T1000 (cell line): Measurements from ENCODE around the gene PGBD5.
A peak's percentile ranks its signal among the peaks of the same experiment; 100 is the strongest.

Source experiments
- DNase-seq: peaks from one replicate; lab custom pipeline; 2025; ENCODE audit warnings: mixed read lengths; lab: John Stamatoyannopoulos, UW

PGBD5 gene

DNA sequence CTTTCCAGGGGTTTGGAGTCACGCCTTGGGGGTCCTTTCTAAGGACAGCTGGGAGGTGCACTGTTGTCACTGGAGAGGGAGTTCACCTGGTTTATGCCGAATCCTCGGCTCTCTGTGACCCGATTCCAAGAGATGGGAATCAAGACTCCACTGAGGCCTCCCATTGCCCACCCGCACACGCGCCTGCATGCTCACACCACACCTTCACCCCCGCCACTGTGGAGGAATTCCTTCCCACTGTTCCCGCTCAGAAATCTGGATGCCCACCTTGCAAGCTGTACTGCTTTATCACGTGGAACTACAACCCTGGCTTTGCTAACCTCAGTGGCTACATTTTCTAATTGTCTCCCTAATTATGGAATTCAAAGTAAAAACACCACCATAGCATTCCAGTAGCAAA is 29.2 kb downstream of the PGBD5 start:
- no peak for DNase-seq

DNA sequence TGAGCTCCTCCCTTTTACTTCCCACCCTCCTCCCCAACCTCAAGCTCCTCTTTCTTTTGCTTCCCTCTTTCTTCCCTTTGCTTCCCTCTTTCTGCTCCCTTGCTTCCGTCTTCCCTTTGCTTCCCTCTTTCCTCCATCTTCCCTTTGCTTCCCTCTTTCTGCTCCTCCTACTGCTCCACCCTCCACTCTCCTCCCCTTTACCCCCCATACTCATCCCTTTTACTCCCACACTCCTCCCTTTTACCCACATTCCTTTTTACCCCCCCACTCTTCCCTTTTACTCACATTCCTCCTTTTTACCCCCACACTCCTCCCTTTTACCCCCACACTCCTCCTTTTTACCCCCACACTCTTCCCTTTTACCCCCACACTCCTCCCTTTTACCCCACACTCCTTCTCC is 30.2 kb downstream of the PGBD5 start:
- DNase-seq: no peak

DNA sequence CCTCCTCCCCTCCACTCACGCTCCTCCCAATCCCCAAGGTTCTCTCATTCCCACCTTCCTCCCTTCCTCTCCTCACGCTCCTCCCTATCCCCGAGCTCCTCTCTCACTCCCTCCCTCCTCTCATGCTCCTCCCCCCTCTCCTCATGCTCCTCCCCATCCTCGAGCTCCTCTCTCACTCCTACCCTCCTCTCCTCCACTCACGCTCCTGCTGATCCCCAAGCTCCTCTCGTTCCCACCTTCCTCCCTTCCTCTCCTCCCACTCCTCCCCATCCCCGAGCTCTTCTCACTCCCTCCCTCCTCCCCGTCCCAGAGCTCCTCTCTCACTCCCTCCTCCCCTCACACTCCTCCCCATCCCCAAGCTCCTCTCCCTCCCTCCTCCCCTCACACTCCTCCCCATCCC is 31.4 kb downstream of the PGBD5 start:
- DNase-seq: no peak

DNA sequence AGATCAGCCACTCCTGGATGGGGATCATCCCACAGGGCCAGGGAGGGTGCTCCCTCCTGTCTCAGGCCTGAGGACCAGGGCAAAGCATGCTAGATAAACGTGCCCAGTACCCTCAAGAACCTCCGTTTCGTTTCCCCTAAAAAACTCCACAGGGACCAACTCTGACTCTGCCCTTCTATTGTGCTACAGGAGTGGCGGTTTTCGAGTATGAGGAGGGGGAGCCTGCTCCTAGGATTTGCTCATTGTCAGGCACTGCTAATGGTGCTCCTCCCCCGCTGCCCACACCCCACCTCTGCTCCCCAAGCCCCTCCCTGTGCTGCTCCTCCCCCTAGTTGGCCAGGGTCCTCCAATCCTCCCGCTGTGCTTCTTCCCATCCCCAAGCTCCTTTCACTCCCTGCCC is 32.0 kb downstream of the PGBD5 start:
- no peak for DNase-seq

DNA sequence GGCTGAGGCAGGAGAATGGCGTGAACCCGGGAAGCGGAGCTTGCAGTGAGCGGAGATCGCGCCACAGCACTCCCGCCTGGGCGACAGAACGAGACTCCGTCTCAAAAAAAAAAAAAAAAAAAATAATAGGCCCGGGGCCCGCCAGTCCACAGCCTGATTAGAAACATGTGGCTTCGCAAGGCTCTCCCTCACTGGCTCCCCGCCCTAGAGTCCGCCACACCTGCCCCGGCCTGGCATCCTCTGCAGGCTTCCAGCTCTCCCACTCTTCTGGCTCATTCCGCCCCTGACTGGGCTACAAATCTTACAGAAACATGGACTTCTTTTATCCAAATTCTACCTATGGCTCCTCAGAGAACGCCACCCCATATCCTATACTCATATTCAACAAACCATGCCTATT is 32.4 kb downstream of the PGBD5 start:
- no peak for DNase-seq

DNA sequence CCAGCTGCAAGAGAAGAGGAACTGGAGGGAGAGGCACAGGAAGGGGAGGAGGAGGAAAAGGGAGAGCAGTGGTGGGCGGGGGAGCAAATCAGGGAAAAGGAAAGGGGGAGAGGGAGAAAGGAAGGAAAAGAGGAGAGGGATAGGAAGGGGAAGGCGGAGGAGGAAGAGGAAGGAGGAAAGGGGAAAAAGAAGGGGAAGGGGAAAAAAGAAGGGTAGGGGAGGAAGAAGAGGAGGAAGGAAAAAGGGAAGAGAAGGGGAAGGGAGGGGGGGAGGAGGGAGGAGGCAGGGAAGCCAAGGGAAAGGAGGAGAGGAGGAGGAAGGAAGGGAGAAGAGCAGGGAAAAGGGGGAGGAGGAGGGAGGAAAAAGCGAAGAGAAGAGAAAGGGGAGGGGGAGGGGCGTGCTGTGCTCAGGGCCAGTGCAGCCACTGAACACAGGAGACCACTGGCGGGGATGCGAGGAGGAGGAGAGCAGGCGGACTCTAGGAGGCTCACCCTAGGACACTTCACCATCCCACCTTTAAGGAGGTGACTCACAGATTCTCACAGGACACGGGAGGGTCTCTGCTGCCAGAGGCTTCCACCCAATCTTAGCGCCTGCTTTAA is 33.1 kb downstream of the PGBD5 start:
- no peak for DNase-seq

DNA sequence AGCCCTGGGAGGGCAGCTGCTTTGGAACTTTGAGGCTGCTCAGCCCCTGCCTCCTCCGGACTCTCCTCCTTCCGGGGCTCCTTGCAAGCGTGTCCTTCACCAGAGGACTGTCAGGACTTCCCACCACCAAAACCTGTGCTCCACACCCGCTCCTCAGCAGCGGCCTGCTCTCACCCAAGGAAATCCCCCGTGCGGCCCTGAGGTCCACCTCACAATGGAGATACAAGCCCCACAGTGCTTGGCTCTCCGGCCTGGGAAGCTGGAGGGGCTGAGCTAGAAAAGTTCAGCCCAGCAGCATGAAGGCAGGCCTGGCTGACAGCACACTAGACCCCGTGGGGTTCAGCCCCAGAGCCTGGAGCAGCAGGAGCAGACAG is 33.6 kb downstream of the PGBD5 start:
- no peak for DNase-seq

DNA sequence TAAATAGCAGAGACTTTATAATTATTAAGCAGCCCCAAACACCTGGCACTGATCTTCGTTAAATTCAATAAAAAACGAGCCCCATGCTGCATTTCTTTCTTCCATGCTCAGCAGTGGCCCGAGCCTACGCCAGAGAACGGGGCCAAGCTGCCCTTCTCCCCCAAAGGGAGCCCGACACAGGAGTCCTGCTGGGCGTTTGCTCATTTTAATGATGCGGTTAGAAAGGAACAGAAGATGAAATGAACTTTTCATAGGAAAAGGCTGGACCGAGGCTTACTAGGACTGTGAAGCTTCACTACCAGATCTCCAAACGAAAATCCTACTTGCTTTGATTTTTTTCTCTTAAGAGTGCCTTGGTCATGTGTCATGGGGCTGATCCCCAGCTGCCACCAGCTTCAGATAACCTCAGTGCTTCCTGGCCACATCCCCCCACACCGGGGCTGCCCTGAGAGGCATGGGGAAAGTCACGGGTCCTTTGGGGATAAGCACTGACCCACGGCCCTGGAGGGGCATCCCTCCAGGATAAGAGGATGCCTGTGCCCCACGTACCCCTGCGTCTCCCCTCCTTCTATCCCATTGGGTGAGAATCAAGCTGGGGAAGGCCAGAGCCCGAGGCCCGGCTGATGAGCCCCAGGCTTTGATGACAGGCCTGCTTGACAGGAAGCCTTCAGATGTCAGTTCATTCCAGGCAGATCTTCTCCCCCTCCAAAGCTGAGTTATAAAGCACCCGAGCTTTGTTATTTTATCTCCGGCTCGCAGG is 34.2 kb downstream of the PGBD5 start:
- no peak for DNase-seq

DNA sequence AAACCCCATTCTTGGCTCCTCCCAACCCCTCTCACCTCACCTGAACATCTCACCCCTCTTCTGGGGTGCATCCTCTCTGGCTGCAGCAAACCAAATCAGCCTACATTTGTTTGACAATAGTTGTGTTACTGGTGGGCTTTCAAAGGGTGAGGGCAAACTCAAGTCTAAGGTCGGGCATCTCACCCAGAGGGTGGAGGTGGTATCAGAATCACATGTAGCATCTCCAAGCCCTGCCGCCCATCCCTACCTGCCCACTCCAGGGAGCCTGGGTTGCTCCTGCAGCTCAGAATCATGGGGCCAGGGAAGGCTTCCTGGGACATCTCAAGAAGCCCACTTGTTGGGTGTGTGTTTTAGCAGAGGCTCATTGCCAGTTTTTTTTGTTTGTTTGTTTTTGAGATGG is 35.8 kb downstream of the PGBD5 start:
- no peak for DNase-seq

DNA sequence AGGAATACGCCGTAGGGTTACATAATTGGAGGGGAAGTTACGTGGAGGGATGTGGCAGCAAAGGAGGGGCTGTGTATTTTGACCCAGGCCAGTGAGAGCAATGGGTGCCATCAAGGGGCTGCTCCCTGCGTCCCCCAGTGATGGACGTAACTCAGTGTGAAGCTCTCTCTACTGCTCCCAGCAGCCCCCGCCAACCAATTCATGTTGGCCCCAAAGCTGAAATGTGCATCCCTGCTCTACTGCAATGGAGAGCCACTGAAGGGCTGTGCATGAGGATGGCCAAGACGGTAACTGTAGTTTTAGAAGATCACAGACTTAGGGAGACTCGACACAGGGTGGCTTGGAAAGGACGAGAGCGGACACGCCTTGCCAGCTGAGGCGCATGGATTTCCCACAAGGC is 38.3 kb downstream of the PGBD5 start:
- no peak for DNase-seq

DNA sequence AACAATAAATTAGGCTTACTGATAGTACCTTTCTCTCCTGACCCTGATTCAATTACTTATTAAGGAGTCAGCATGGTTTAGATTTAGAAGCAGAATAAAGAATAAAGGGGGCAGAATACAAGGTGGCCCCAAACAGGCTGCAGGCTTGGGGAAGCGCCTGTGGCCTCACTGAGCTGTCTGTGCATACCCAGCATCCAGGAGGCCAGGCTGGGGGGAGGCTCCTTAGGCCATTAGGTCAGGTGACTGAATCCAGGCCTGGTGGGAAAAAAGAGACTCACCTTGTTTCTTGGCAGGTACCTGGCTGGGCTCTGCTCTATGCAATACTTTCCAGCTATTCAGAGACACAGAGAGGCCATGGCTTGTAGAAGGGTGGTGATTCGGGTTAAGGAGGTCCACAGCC is 38.8 kb downstream of the PGBD5 start:
- no peak for DNase-seq

DNA sequence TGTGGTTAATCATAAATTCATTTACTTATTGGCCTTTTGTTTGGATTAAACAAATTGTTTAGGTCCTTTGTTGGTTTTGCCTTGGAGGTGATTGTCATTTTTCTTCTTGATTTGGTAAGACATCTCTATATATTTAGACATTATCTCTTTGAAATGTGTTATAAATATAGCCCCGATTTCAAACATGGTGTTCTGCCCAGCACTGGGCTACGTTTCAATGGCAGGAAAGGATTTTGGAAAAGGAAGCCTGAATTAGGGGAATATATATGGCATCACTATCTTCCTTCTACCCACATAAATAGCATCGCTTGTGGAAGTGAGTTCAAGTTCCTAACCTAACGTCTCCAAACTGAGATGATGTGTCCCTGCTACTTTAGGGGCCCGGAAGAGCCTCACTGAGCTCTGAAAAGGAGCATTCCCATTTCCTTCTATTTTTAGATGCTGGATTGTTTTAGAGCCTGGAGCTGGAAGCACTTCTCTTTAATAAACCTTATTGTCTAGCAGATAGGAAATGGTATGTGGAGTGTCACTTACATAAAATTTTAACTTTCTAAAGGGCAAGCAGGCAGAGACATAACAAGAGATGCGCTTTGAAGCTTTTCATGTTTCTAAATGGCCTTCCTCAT is 39.4 kb downstream of the PGBD5 start:
- no peak for DNase-seq

DNA sequence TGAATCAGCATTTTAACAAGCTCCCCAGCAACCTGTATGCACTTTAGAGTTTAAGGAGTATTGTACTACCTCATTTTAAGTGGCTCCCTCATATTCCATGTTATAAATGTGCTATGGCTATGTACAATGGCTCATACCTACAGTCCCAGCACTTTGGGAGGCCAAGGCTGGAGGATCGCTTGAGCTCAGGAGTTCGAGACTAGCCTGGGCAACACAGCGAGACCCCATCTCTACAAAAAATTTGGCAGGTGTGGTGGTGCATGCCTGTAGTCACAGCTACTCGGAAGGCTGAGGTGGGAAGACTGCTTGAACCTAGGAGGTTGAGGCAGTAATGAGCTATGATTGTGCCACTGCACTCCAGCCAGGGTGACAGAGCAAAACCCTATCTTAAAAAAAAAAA is 40.2 kb downstream of the PGBD5 start:
- no peak for DNase-seq

DNA sequence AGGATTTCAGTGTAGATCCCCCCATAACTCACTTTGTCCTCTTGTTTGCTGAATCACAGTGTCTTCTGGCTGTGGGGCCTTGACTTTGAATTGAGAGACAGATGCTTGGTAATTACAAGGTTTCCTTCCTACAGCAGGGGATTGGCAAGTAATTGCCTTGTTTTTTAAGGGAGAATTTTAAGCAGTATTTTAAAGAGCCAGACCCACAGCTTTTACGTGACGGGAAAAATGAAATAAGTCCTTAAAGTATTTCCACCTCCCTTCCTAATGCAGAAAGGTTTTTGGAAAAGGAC is 41.0 kb downstream of the PGBD5 start:
- DNase-seq: no peak

DNA sequence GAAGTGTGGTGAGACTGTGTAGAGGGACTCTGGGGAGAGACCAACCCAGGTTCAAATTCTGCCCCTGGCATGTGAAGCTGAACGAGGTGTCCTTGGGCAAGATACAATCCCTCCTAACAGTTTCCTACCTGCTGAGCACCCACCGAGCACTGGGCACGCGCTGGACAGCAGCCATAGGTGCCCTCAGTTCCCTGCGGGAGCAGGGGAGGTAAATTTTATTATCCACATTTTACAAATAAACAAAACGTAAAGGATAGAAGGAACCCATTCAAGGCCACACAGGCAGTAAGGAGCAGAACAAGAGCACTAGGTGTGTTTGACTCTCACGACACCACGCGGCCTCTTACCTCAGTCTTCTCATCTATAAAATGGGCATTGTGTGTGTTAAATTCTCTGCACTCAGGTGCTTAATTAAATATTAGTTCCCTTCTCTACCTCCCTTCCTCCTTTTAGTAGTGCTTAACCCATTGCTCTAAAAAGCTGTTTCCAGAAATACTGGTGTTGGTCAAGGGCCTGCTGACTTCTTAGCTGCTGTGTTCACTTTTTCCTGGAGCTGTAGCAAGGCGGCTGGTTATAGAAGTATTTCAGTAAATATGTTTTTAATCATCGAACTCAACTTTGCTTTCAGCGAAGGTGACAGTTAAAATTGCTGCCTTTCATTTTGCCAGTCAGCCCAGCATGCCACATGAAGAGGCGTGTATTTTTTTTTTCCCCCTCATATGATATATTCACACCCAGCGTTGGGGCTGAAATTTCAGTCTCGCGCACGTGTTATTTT is 41.6 kb downstream of the PGBD5 start:
- no peak for DNase-seq

DNA sequence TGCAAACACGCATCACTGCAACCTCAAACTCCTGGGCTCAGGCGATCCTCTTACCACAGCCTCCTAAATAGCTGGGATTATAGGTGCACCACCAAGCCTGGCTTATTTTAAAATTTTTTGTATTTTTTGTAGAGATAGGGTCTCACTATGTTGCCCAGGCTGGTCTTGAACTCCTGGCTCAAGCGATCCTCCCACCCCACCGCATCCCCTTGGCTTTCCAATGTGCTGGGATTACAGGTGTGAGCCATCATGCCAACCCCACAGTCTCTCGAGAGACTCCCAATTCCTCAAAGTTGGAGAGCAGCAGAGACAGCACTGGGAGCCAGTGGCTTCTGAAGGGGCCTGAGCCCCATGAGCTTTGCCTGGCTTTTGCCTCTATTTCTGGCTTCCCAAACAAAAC is 42.7 kb downstream of the PGBD5 start:
- DNase-seq: no peak

DNA sequence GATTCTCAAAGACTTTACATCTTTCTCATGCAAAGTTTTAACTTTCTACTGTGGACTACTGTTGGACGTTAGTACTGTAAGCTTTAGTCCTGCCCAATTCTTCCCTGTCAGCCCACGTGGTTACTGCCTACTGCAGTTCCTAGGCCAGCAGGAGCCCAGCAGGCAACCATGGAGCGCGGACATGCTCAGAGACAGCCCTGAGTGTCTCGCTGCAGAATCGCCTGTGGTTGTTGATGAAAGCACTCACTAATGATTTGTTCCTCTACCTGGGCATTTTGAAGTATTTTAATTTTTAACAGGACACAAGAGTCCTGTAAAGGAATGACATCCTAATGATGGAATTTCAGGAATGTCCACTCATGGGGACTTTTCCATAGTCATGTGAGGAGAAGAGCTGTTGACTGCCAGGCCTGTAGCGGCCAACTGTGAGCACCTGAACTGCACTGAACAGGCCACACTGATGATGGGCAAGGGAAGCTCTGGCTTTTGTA is 44.1 kb downstream of the PGBD5 start:
- peak; percentile 35 for DNase-seq

DNA sequence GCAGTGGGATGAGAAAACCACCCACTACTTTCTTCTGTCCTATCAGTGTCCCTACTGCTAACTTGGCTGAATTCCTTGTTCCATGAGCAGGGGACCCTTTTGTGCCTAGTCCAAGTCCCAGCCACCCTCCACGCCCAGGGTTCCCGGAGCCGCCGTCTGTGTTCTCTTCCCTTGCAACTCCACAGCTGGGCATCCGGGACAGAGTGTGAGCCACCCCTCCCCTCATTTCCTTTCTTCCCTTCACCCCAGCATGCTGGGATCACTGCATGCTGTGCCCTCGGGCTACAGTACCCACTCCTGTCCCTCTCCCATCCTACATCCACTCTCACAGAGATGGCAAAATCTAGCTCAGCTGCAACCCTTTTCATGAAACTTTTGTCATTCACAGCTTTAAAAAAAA is 44.5 kb downstream of the PGBD5 start:
- DNase-seq: no peak

DNA sequence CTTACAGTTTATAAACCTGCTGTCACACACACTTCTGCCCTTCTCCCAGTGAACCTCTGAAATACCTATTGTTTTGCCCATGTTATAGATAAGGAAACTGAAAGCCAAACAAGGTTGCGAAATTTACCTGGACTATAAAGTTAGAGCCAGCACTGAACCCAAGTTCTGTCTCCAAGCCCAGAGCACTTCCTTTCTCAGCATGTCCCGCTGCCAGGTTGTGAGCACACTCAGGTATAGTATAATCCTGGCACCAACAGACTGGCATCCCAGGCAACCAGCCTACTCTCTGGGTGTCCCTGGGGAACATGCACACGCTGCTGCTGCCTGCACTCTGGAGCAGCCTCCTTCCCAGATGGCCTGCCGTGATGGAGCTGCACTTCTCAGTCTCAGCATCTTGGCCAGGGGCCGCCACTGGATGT is 45.1 kb downstream of the PGBD5 start:
- no peak for DNase-seq

DNA sequence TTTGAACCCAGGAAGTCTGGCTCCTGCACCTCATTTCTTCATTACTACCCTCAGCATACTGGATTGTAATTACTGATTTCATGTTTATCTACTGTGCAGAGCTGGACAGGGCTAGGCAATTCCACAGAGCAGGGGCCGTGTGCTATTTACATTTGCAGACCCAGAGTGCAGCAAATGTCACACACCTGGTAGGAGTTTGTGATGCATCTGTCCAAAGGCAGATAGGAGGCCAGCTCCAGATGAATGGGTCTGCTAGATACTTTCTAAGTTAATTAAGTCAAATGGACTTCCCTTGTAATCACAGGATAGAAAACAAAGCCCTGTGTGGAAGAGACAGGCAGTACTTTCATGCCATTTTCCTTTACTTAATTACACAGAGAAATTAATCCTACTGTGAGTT is 46.2 kb downstream of the PGBD5 start:
- no peak for DNase-seq

DNA sequence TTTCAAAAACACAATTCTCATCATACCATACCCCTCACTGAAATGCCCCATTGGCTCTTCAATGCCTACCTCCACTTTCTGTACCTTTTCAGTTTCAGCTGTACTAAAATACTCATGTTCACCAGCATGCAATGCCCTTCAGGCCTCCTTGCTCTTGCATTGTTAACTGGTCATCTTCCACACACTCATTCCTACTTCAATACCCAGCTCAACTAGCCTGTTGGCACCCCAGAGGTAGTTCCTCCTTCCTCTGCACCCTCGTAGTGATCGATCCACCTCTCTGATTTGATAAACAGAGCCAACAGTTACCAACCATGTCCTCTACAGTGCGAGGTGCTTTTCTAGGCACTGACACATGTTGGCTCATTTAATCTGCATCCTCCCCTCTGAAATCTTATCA is 46.7 kb downstream of the PGBD5 start:
- DNase-seq: no peak

DNA sequence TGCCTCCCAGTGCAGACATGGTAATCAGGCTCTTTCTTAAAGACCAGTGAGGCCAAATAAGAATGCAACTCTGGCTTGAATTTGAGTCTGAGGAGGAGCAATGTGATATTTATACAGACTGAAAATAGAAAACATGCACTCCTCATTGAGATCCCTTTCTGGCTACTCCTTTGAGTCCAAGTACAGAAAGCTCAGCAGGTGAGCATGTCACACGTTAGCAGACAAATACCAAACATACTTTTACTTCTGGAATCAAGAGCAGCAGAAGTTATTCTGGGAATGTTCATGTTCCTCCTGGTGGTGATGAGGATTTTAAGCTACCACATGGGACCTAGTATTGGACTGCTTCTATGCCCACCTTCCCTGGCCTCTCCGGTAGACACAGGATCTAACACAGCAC is 48.3 kb downstream of the PGBD5 start:
- DNase-seq: no peak

DNA sequence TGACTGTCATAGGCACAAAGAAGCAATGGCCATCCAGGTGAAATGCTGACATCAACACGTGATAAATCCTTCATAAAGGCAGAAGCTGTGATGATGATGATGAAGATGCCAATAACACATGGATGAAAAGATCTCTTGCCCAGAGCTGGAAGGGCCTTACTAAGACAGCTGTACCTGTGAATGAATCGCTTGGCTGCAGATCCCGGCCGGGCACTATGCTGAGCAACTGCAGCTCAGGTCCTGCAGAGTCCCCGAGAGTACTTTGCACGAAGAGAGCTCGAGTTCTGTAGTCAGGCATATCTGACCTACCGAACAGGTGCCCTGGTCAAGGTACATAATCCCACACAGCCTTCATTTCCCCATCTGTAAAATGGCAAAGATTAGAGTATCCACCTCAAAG is 48.8 kb downstream of the PGBD5 start:
- DNase-seq: no peak
